ENCODE data around the gene TMEM82.

TMEM82 gene

GRCh38 chr1:15735304-15736037, 6.8 kb upstream of the TMEM82 start:
- DNase-seq (ENCODE audit: extremely low read depth, low read depth), result no peak

GRCh38 chr1:15736038-15736891, 6.0 kb upstream of the TMEM82 start, which contains the start of gene SLC25A34:
Gene SLC25A34, plus strand, starts transcription at chr1:15736258. Its CDS starts 228 bp downstream, at chr1:15736486.
- no peak for DNase-seq (ENCODE audit: extremely low read depth, low read depth)
- no peak for TF ChIP-seq CTCF (IDR thresholded peaks at IDR 0.05; ENCODE audit: low read depth, low read length)

More at GRCh38 chr1:15735304-15736037, 6.8 kb upstream of the TMEM82 start:
- no peak for TF ChIP-seq CTCF (IDR thresholded peaks at IDR 0.05; ENCODE audit: low read depth, low read length)

GRCh38 chr1:15736892-15737261, 5.4 kb upstream of the TMEM82 start:
- DNase-seq (ENCODE audit: extremely low read depth, low read depth), result no peak
- no peak for TF ChIP-seq CTCF (IDR thresholded peaks at IDR 0.05; ENCODE audit: low read depth, low read length)

DNA sequence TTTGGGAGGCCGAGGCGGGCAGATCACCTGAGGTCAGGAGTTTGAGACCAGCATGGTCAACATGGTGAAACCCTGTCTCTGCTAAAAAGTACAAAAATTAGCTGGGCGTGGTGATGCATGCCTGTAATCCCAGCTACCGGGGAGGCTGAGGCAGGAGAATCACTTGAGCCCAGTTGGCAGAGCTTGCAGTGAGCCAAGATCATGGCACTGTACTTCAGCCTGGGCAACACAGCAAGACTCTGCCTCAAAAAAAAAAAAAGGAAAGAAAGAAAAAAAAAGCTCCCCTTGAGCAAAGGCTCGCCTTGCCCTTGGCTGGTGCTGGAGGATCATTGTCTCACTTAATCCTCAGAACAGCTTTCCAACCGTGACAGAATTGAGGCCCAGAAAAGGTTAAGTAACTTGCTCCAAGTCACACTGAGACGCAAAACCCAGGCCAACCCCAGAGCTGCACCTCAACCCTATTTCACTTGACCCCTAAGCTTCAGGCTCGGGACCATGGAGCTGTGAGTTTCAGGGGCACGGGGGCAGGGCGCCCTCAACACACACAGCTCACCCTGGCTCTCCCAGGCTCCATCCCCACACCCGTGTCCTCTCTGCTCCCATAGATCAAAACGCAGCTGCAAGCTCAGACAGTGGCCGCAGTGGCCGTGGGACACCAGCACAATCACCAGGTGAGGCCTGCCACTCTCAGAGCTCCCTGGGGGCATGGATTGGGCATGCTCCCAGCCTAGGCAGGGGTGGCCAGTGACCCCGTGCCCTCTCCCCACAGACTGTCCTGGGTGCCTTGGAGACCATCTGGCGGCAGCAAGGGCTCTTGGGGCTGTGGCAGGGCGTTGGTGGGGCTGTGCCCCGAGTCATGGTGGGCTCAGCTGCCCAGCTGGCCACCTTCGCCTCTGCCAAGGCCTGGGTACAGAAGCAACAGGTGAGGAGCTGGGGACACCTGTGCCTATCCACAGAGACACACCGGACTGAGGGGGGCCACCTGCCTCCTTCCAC, 4.7 kb upstream of the TMEM82 start:
- no peak for TF ChIP-seq CTCF (IDR thresholded peaks at IDR 0.05; ENCODE audit: low read depth, low read length)
- DNase-seq (ENCODE audit: extremely low read depth, low read depth), result no peak

- TF ChIP-seq CTCF (IDR thresholded peaks at IDR 0.05; ENCODE audit: low read depth, low read length), result no peak
Measured at GRCh38 chr1:15738416-15739113, 3.7 kb upstream of the TMEM82 start.

DNA sequence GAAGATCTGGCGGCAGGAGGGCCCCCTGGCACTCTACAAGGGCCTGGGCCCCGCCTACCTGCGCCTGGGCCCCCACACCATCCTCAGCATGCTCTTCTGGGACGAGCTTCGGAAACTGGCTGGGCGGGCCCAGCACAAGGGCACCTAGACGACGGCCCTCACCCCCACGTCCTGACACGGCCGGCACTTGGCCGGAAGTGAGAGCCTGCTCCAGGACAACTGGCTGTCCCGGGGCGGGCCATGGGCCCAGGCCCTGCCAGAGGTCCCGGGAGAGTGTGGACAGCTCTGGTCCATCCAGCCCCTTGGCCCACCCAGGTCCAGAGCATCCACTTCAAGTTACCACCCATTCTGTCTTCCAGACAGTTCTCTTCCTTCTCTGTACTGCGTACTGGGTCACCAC, 3.0 kb upstream of the TMEM82 start:
- no peak for TF ChIP-seq CTCF (IDR thresholded peaks at IDR 0.05; ENCODE audit: low read depth, low read length)
- no peak for DNase-seq (ENCODE audit: extremely low read depth, low read depth)

More at GRCh38 chr1:15738416-15739113, 3.7 kb upstream of the TMEM82 start:
- DNase-seq (ENCODE audit: extremely low read depth, low read depth), result no peak

Data from AG09319 (cell line).